Ectodermal cell (in vitro differentiated cells): ENCODE data around the gene MON2.
"Not testable (repeated sequence)": the region's sequence is repeated elsewhere in the genome, so short reads cannot be mapped to it uniquely, and the experiment has no call there.

ENCODE experiments used
- H3K27ac ChIP-seq: 2 replicates; pipeline ENCODE4 v1.7.0; 2013; ENCODE audit warnings: mild to moderate bottlenecking, low read depth, low read length; ENCODE audit not compliant: insufficient read depth, poor library complexity, severe bottlenecking
- H3K27me3 ChIP-seq: 2 replicates; pipeline ENCODE4 v1.7.0; 2013; ENCODE audit warnings: mild to moderate bottlenecking, low read length; ENCODE audit not compliant: insufficient read depth, control insufficient read depth, poor library complexity, severe bottlenecking
- H3K36me3 ChIP-seq: one replicate; pipeline ENCODE4 v1.7.0; 2013; ENCODE audit warnings: low read length; ENCODE audit not compliant: control insufficient read depth, insufficient read depth
- H3K4me1 ChIP-seq: one replicate; pipeline ENCODE4 v1.7.0; 2013; ENCODE audit warnings: low read length; ENCODE audit not compliant: control insufficient read depth, insufficient read depth
- H3K4me3 ChIP-seq: 2 replicates; pipeline ENCODE4 v1.7.0; 2013; ENCODE audit warnings: low read depth, low read length, control low read depth; ENCODE audit not compliant: insufficient read depth
- H3K9me3 ChIP-seq: 2 replicates; pipeline ENCODE4 v1.7.0; 2013; ENCODE audit warnings: mild to moderate bottlenecking, low read length, moderate library complexity; ENCODE audit not compliant: control insufficient read depth
- WGBS, 2 experiments: methylation state at CpG; one replicate each; pipeline ENCODE4 v1.1.7; 2013; ENCODE audit warnings: missing lambda C conversion rate in 2 of 2; 5-methylcytosine and 5-hydroxymethylcytosine counted together

Gene MON2

GRCh38 chr12:62455429-62455828 is 11.2 kb upstream of the MON2 start:
- not testable (repeated sequence) for H3K9me3 ChIP-seq, H3K27ac ChIP-seq, H3K4me3 ChIP-seq, H3K27me3 ChIP-seq, H3K4me1 ChIP-seq, H3K36me3 ChIP-seq
- WGBS, 2 experiments: 72 to 74% methylated on average over 2 of the region's 2 CpGs

GRCh38 chr12:62458626-62459025 is 8.0 kb upstream of the MON2 start:
- Histone ChIP-seq H3K4me3 (no peak overlapping the region), H3K4me1 (no peaks in the 10 kb centered on the region), H3K36me3 (no peaks in the 10 kb centered on the region), H3K9me3 (no peaks in the 10 kb centered on the region), H3K27me3 (no peaks in the 10 kb centered on the region), H3K27ac (no peak overlapping the region)
- 96 to 98% methylated on average over 3 of the region's 3 CpGs for WGBS, 2 experiments

- Histone ChIP-seq H3K9me3 (no peaks in the 10 kb centered on the region), H3K4me3 (no peak overlapping the region), H3K27ac (no peak overlapping the region), H3K36me3 (no peaks in the 10 kb centered on the region), H3K27me3 (no peaks in the 10 kb centered on the region), H3K4me1 (no peaks in the 10 kb centered on the region)
Measured at GRCh38 chr12:62459976-62460375, 6.7 kb upstream of the MON2 start.

- WGBS, 2 experiments: 94 to 95% methylated on average over 32 of the region's 32 CpGs
- not testable (repeated sequence) for H3K27me3 ChIP-seq, H3K4me3 ChIP-seq, H3K9me3 ChIP-seq, H3K27ac ChIP-seq, H3K4me1 ChIP-seq, H3K36me3 ChIP-seq
Measured at GRCh38 chr12:62461171-62461837, 5.3 kb upstream of the MON2 start.

GRCh38 chr12:62463252-62463651 is 3.4 kb upstream of the MON2 start:
- 81 to 90% methylated on average over 5 to 7 of the region's 7 CpGs for WGBS, 2 experiments
- not testable (repeated sequence) for H3K27me3 ChIP-seq, H3K27ac ChIP-seq, H3K36me3 ChIP-seq, H3K9me3 ChIP-seq, H3K4me3 ChIP-seq, H3K4me1 ChIP-seq

- Histone ChIP-seq H3K9me3 (no peaks in the 10 kb centered on the region), H3K36me3 (no peaks in the 10 kb centered on the region), H3K27me3 (no peaks in the 10 kb centered on the region), H3K27ac (no peak overlapping the region), H3K4me1 (peaks cover 4% of the 10 kb centered on the region), H3K4me3 (peak overlapping the region; percentile 91)
- 9 to 12% methylated on average over 16 of the region's 16 CpGs for WGBS, 2 experiments
Measured at GRCh38 chr12:62466018-62466593, 520 bp upstream of the MON2 start.

GRCh38 chr12:62468397-62468796 is 1.8 kb downstream of the MON2 start:
- Histone ChIP-seq H3K4me1 (peaks cover 8% of the 10 kb centered on the region), H3K4me3 (no peak overlapping the region), H3K9me3 (no peaks in the 10 kb centered on the region), H3K27me3 (no peaks in the 10 kb centered on the region), H3K36me3 (no peaks in the 10 kb centered on the region), H3K27ac (no peak overlapping the region)
- WGBS, 2 experiments: no CpG with 5 or more reads among the region's 2 CpGs

- WGBS, 2 experiments: 91 to 93% methylated on average over 8 of the region's 8 CpGs
- H3K36me3 ChIP-seq: no peaks in the 10 kb centered on the region
- peaks cover 8% of the 10 kb centered on the region for H3K4me1 ChIP-seq
- H3K27ac ChIP-seq: no peak overlapping the region
- H3K9me3 ChIP-seq: no peaks in the 10 kb centered on the region
- H3K27me3 ChIP-seq: no peaks in the 10 kb centered on the region
- no peak overlapping the region for H3K4me3 ChIP-seq
Measured at GRCh38 chr12:62468935-62469334, 2.3 kb downstream of the MON2 start.

- H3K4me1 ChIP-seq: peaks cover 8% of the 10 kb centered on the region
- no peak overlapping the region for H3K4me3 ChIP-seq
- no peaks in the 10 kb centered on the region for H3K9me3 ChIP-seq
- H3K27me3 ChIP-seq: no peaks in the 10 kb centered on the region
- H3K27ac ChIP-seq: no peak overlapping the region
- WGBS, 2 experiments: 96 to 98% methylated on average over 2 of the region's 2 CpGs
- H3K36me3 ChIP-seq: no peaks in the 10 kb centered on the region
Measured at GRCh38 chr12:62469704-62470103, 3.1 kb downstream of the MON2 start.

GRCh38 chr12:62471734-62472133 is 5.1 kb downstream of the MON2 start:
- Histone ChIP-seq H3K36me3 (no peaks in the 10 kb centered on the region), H3K4me3 (no peak overlapping the region), H3K27me3 (no peaks in the 10 kb centered on the region), H3K4me1 (peaks cover 8% of the 10 kb centered on the region), H3K27ac (no peak overlapping the region), H3K9me3 (no peaks in the 10 kb centered on the region)
- WGBS, 2 experiments: 94% methylated on average over 4 of the region's 4 CpGs

GRCh38 chr12:62472472-62472871 is 5.8 kb downstream of the MON2 start:
- Histone ChIP-seq H3K4me3 (no peak overlapping the region), H3K9me3 (no peaks in the 10 kb centered on the region), H3K4me1 (peaks cover 8% of the 10 kb centered on the region), H3K36me3 (no peaks in the 10 kb centered on the region), H3K27ac (no peak overlapping the region), H3K27me3 (no peaks in the 10 kb centered on the region)
- 68 to 75% methylated on average over 2 of the region's 3 CpGs for WGBS, 2 experiments
